Measurements from ENCODE around the gene EEIG2. TPM values are rescaled to one million over a fixed set of nuclear protein-coding genes. Genes with fewer than 3 reads are reported as not detected.
"Not testable (repeated sequence)": the region's sequence is repeated elsewhere in the genome, so short reads cannot be mapped to it uniquely, and the experiment has no call there.

The EEIG2 gene
- polyA plus RNA-seq, 1 of the 3 experiments (the other 2 are of a cell fraction): 2.9 TPM

DNA sequence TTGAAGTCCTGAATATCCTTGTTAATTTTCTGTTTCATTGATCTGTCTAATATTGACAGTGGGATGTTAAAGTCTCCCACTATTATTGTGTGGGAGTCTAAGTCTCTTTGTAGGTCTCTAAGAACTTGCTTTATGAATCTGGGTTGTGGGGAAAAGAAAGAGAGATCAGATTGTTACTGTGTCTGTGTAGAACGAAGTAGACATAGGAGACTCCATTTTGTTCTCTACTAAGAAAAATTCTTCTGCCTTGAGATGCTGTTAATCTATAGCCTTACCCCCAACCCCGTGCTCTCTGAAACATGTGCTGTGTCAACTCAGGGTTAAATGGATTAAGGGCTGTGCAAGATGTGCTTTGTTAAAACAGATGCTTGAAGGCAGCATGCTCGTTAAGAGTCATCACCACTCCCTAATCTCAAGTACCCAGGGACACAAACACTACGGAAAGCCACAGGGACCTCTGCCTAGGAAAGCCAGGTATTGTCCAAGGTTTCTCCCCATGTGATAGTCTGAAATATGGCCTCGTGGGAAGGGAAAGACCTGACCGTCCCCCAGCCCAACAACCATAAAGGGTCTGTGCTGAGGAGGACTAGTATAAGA, 42.5 kb upstream of the EEIG2 start:
- H3K4me3 ChIP-seq (ENCODE audit: low read depth in 2 of 2, low read length in 1 of 2); H4K20me1 ChIP-seq (ENCODE audit: insufficient read depth); H3K27ac ChIP-seq (ENCODE audit: low read depth in 2 of 2, low read length in 1 of 2); H3K4me2 ChIP-seq; POLR2A ChIA-PET; H3K9me3 ChIP-seq; H3K36me3 ChIP-seq (replicated peaks in 1 of 2; ENCODE audit: control insufficient read depth in 1 of 2, insufficient read depth in 2 of 2, low read length in 1 of 2); H3F3A ChIP-seq (replicated peaks; ENCODE audit: insufficient read depth); H3K9me2 ChIP-seq; H3K79me2 ChIP-seq (ENCODE audit: insufficient read depth); H3K9ac ChIP-seq; H2AFZ ChIP-seq (ENCODE audit: low read depth); DNase-seq; H3K4me1 ChIP-seq (ENCODE audit: control insufficient read depth in 1 of 2, insufficient read depth in 2 of 2, low read depth in 1 of 2, low read length in 1 of 2): not testable (repeated sequence)
- 36% methylated on average over 6 of the region's 6 CpGs for WGBS (ENCODE audit: low lambda C conversion rate)
- H3K27me3 ChIP-seq (ENCODE audit: insufficient read depth): peaks cover 14% of the 10 kb centered on the region; the same call in 1 of the 2 replicates
- CTCF ChIA-PET: interaction anchor here (1.3 to 2.8 kb wide), 2 partner anchors 127 to 174 kb away, joined by 3 to 8 read pairs; partner anchors contain the start of gene PRPF38B

GRCh38 chr1:108521990-108522393, 37.9 kb upstream of the EEIG2 start:
- no peaks in the 10 kb centered on the region for H4K20me1 ChIP-seq (ENCODE audit: insufficient read depth)
- no peak overlapping the region for H3K4me2 ChIP-seq
- peaks cover 14% of the 10 kb centered on the region; the same call in 1 of the 2 replicates for H3K27me3 ChIP-seq (ENCODE audit: insufficient read depth)
- H3K79me2 ChIP-seq (ENCODE audit: insufficient read depth): no peaks in the 10 kb centered on the region
- no peaks in the 10 kb centered on the region for H3K4me1 ChIP-seq (ENCODE audit: control insufficient read depth in 1 of 2, insufficient read depth in 2 of 2, low read depth in 1 of 2, low read length in 1 of 2)
- peaks cover 4% of the 10 kb centered on the region for H3F3A ChIP-seq (replicated peaks; ENCODE audit: insufficient read depth)
- H3K9me2 ChIP-seq: no peaks in the 10 kb centered on the region
- no peak overlapping the region for H3K27ac ChIP-seq (ENCODE audit: low read depth in 2 of 2, low read length in 1 of 2)
- no peak for TF ChIP-seq RXRA (IDR thresholded peaks at IDR 0.05; ENCODE audit: borderline replicate concordance, low read depth)
- TF ChIP-seq YY1 (IDR thresholded peaks at IDR 0.05; ENCODE audit: low read depth): no peak
- no peak for TF ChIP-seq RCOR1 (IDR thresholded peaks at IDR 0.05; ENCODE audit: low read length)
- no peak for TF ChIP-seq MEF2A (IDR thresholded peaks at IDR 0.05; ENCODE audit: borderline replicate concordance, low read depth)
- TF ChIP-seq USF2 (IDR thresholded peaks at IDR 0.05; ENCODE audit: borderline replicate concordance, low read depth, low read length): no peak
- TF ChIP-seq, protein P1, sequence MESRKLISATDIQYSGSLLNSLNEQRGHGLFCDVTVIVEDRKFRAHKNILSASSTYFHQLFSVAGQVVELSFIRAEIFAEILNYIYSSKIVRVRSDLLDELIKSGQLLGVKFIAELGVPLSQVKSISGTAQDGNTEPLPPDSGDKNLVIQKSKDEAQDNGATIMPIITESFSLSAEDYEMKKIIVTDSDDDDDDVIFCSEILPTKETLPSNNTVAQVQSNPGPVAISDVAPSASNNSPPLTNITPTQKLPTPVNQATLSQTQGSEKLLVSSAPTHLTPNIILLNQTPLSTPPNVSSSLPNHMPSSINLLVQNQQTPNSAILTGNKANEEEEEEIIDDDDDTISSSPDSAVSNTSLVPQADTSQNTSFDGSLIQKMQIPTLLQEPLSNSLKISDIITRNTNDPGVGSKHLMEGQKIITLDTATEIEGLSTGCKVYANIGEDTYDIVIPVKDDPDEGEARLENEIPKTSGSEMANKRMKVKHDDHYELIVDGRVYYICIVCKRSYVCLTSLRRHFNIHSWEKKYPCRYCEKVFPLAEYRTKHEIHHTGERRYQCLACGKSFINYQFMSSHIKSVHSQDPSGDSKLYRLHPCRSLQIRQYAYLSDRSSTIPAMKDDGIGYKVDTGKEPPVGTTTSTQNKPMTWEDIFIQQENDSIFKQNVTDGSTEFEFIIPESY (IDR thresholded peaks at IDR 0.05; ENCODE audit: borderline replicate concordance, low read depth): no peak
- TF ChIP-seq CHD2 (IDR thresholded peaks at IDR 0.05; ENCODE audit: low read length, partially characterized antibody): no peak
- TF ChIP-seq NFIC (IDR thresholded peaks at IDR 0.05; ENCODE audit: borderline replicate concordance): no peak
- TF ChIP-seq SMC3 (IDR thresholded peaks at IDR 0.05; ENCODE audit: low read depth, low read length): no peak
- no peak for TF ChIP-seq SIN3A (IDR thresholded peaks at IDR 0.05; ENCODE audit: borderline replicate concordance, low read depth, low read length)
- no peak for TF ChIP-seq POLR2AphosphoS5 (IDR thresholded peaks at IDR 0.05; ENCODE audit: low read depth, low read length)
- TF ChIP-seq EP300 (IDR thresholded peaks at IDR 0.05; ENCODE audit: borderline replicate concordance in 1 of 2, low read depth in 1 of 2, low read length in 1 of 2): no peak
- TF ChIP-seq IRF3 (IDR thresholded peaks at IDR 0.05; ENCODE audit: low read depth, low read length): no peak
- H3K9ac ChIP-seq: no peak overlapping the region
- no peak overlapping the region for H3K4me3 ChIP-seq (ENCODE audit: low read depth in 2 of 2, low read length in 1 of 2)
- H3K36me3 ChIP-seq (replicated peaks in 1 of 2; ENCODE audit: control insufficient read depth in 1 of 2, insufficient read depth in 2 of 2, low read length in 1 of 2): no peaks in the 10 kb centered on the region
- no peaks in the 10 kb centered on the region for H3K9me3 ChIP-seq
- no peak for DNase-seq
- POLR2A ChIA-PET: no interaction called here
- CTCF ChIA-PET: interaction anchor here (1.1 to 1.8 kb wide), 4 partner anchors 10 to 122 kb away, joined by 3 to 10 read pairs (median 10); partner anchors contain the start of gene EEIG2
- no peak overlapping the region for H2AFZ ChIP-seq (ENCODE audit: low read depth)

Measured in SK-N-SH (cell line).